HG03139 (cell line): ENCODE results near the gene PRR23C.
"Not testable (repeated sequence)": the region's sequence is repeated elsewhere in the genome, so short reads cannot be mapped to it uniquely, and the experiment has no call there.

Experiments
- ATAC-seq: cut with Tn5 transposase; IDR thresholded peaks from one replicate; pipeline ENCODE4 v1.9.1; 2021; ENCODE audit not compliant: unreplicated experiment

The PRR23C gene

DNA sequence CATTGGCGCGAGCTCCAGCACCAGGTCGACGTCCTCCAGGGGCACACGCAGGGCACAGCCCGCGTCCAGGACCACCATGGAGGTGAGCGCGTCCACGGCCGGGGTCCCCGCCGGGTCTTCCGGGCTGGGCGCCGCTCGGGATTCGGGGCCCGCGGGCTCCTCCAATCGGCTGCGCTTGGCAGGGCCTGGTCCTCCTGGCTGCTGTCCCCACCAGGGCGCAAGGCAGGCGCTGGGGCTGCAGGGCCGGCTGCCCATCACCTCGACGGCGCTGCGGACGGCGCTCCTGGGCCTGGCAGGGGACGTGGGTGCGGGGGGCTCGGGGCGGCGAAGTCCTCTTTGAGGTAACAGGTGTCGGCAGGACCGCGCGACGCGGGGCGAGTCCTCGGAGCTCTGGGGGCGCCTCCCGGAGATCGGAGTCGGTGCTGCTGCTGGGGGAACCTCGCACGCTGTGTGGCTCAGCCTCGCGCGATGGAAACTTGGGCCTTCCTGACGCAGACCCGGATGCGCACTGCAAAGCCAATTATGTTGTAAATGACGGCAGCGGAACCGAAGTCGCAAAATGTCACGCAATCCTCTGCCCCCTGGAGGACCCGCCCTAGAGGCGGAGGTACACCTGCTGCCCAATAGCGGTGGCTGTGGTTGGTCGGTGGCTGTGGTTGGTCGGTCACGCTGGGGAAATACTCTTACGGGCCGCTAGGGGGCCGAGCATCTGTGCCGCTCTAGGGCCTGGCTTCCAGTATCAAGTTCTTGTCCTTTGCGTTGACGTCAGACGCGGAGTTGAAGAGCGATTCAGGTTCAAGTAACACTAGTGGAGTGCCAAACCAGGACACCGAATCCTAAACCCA lies at the start of gene PRR23C:
PRR23C (minus strand) TSS at position 527 of the 845 bp plus-strand sequence; CDS start at position 255, 272 bp downstream.
- ATAC-seq: no peak

DNA sequence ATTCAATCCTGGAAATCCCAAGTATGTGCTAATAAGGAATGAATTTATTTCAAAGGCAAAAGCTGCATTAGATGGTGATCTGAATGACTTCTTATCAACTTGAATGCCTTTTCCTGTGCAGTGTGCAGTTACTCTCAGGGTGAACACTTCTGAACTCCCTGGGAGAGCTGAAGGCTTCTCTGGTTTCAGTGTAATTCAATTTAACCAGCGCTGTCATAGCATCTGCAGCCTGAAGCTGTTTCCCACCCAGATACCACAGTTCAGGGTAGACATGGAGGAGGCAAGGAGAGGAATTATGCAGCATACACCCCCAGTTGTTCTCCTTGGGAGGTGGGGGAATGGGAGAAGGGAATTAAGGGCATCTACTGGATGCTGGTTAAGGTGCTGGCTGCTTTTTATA lies 49.1 kb upstream of the PRR23C start:
- ATAC-seq: no peak

DNA sequence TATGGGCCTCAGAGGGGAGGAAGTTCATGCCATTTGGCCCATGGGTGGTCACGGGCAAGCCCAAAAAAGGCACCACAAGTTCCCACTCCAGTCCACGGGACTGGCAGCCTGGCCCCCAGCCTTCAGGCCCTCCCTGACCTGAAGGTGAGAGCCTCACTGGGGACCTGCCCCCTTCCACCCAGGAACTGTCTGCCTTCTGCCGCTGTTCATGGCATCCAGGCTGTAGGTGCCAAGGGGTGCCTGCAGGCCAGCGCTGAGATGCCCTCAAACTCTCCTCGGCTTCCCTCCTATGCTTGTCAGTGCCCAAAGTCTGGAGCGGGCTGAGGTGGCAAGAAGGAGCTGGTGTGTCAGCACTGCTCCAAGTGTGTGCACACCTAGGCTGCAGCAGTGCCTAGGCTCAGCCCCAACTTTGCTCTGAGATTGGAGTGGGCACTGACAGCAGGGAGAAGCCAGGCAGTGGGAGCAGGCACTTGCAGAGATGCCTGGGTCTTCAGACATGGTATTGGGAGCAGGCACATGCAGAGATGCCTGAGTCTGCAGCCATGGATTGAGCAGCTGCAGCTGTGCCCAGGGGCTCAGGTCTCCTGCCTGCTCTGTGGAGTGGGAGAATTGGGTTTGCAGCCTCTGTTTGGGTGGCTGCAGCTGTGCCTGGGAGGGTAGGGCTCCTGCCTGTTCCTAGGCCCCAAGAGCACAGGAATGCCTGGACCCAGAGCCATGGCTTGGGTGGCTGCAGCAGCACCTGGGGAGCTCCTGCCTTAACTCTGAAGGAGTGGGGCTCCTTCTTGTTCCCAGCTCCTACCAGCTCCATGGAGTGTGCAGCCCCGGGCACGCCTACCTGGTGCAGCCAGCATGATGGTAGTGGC lies 44.0 kb upstream of the PRR23C start:
- no peak for ATAC-seq

DNA sequence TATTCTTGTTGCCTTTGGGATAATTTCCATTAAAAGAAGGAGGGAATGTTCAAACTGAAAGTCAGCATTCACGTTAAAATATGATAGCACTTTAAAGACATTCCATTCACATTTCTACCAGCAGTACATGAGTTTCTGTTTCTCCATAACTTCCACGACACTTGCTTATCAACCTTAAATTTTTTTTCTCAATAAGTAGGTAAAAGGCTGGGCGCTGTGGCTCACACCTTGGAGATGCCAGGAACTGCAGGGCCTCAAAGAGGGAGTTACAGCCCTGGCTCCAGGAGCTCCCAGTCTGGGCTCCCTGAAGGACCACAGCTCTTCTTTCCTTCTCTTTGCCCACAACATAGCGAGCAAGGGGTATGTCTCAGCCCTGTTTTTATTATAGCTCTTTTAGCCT lies 42.9 kb upstream of the PRR23C start:
- no peak for ATAC-seq

DNA sequence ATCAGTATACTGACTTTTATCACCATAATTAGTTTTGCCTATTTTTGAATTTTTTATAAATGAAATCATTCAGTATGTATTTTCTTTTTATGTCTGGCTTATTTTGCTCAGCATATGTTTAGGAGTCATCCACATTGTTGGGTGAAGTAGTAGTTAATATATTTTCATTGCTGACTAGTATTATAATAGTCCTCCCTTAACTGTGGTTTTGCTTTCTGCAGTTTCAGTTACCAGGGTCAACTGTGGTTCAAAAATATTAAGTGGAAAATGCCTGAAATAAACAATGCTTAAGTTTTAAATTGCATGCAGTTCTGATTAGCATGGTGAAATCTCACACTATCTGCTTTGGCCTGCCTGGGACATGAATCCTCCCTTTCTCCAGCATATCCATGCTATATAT lies 39.5 kb upstream of the PRR23C start:
- no peak for ATAC-seq

DNA sequence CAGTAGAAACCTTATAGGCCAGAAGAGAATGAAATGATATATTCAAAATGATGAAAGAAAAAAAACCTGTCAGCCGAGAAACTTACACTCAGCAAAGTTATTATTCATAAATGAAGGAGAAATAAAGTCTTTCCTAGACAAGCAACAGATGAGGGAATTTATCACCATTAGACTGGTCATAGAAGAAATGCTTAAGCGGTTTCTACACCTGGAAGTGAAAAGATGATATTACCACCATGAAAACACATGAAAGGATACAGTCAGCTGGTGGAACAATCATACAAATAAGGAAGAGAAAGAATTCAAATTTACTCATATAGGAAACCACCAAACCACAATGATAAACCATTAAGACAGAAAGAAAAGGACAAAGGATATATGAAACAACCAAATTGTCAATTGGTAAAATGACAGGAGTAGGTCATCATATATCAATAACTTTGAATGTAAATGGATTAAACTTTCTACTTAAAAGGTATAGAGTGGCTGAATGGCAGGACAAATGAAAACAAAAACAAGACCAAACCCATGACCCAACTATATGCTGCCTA lies 29.9 kb upstream of the PRR23C start:
- no peak for ATAC-seq

DNA sequence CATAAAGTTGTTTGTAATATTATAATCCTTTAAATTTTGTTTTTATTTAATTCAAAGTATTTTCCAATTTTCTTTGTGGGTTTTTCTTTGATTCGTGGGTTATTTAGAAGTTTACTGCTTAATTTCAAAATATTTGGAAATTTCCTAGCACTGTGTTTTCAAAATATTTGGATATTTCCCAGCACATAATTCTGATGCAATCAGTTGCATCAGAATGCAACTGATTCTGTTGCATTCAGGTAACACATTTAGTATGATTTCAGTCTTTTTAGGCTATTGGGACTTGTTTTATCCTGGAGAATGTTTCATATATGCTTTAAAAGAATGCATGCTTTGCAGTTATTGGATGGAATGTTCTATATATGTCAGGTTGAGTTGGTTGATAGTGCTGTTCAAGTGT lies 18.2 kb upstream of the PRR23C start:
- no peak for ATAC-seq

DNA sequence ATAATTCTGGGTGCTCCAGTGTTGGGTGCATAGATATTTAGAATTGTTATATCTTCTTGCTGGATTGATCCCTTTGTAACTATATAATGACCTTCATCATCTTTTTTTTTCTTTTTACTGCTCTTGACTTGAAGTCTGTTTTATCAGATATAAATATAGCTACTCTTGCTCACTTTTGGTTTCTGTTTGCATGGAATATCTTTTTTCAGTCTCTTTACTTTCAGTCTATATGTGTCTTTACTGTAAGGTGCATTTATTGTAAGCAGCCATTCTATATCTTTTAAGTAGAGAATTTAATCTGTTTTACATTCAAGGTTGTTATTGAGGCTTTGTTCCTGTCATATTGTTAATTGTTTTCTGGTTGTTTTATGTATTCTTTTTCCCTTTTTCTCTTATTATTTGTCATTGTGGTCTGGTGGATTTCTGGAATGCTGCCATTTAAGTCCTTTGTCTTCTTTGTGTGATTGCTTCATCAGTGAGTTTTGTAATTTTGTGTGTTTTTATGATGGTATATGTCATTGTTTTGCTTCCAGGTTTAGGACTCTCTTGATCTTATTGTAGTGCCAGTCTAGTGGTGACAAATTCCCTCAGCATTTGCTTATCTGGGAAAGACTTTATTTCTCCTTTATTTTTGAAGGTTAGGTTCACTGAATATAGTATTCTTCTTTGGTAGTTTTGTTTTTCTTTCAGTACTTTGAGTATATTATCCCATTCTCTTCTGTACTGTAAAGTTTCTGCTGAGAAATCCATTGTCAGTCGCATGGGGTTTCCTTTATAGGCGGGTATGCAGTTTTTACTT lies 8.3 kb upstream of the PRR23C start:
- no peak for ATAC-seq

DNA sequence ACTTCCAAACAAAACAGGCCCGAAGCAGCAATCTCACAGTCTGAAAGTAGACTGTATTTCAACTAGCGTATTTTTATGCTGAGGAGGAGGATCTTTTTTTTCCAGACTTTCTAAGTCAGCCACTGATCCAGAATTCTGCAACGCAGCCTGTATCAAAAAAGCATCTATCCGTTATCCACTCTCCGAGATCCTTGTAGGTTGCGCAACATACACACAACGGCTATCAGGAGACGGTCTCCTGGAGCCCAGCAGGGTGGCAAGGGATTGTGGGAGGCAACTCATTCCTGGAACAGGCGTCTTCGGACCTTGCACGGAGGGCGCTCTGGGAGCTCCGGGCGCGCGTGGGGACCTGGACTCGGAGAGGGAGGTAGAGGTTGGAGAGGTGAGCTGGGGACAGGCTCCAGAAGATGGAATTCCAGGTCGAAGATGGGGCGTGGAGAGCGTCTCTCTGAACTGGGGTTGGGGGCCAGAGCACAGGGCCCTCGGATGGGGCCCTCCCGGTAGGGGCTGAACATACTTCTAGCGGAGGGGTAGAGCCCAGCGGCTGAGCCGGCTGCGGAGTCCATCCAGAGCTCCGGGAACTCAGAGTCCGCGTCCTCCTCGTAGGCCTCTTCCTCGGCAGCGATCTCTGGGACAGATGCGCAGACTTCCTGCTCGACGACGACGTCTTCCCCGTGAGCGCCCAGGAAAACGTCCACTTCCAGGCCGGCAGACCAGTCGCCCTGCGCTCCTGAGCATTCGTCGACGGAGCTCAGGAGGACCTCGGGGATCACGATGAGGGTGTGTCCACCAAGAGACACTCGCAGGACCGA lies 932 bp downstream of the PRR23C start:
- ATAC-seq: no peak

DNA sequence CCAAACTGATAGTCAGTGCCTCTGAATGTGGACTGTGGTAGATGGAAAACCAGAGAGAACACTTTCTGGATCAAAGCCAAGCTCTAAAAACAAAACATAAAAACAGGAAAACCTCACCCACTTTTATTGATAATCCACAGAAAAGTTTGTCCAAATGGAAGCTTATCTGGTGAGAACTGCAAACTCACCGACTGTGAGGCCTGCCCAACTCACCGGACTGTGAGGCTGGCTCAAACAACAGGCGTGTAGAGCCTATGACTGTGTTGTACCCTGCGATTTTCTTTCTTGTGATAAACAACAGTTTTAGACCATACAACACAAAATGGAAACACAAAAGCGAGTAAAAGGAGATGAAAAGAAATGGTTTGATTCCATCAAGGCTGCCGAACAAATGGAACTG lies 7.2 kb downstream of the PRR23C start:
- ATAC-seq: no peak

DNA sequence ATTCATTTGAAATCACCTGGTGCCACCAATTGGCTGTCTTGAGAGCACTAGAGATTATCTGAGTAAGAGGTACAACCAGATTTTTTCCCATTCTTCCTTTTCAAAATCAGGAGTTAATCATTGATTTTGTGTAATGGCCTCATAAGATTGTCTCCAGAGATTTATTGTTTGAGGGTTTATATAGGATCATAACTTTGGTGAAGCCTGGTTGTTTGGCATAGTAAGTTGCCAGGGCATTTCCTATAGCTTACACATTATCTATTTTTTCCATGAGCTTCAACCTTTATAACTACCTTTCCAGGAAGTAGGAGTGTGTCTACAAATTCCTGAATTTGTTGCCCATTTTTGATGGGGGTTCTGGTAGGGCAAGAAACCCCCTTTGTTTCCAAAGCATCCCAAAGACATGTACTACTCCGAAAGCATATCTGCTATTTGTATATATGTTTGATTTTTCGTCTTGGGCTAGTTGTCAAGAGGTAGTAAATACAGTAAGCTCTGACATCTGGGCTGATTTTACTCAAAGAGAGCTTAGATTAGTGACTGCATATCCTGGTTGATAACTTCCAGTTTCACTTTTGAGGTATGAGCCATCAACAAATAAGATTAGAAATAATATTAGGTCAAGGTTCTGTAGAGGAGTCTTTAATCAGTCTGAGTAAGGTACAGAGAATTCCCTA lies 12.2 kb downstream of the PRR23C start:
- no peak for ATAC-seq

DNA sequence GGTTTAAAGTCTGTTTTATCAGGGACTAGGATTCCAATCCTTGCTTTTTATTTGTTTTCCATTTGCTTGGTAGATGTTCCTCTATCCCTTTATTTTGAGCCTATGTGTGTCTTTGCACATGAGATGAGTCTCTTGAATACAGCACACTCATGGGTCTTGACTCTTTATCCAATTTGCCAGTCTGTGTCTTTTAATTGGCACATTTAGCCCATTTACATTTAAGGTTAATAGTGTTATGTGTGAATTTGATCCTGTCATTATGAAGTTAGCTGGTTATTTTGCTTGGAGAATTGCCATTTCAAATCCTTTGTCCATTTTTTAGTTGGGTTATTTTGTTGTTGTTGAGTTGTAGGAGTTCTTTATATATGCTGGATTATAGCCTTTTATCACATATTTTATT lies 14.1 kb downstream of the PRR23C start:
- ATAC-seq: not testable (repeated sequence)

DNA sequence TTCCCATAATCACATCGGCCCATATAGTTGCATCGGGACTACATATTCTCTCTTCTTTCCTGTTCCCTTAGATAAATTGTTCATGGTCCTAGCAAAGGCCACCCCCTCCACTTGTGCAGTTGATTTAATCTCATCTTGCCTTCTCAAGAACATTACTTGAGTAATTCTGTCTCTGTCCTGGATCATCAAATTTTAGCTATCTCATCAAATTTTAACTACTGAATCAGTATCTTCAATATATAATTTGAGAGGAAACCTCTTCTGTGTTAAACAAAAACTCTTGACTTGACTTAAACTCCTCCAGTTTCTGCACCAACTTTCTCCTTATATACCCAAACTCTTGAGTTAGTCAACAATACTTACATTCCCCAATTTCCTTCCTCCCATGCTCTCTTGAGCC lies 19.7 kb downstream of the PRR23C start:
- ATAC-seq: no peak

DNA sequence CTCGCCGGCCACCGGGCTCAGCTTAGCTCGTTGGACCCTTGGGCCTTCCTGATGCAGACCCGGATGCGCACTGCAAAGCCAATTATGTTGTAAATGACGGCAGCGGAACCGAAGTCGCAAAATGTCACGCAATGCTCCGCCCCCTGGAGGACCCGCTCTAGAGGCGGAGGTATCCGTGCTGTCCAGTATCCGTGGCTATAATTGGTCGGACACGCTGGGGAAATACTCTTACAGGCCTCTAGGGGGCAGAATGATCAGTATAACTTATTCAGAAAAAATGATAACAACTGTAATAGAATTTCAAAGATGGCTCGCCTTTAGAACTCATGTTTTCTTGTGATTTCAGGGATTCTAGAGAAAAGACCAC lies 23.8 kb downstream of the PRR23C start, which contains the start of gene PRR23B:
PRR23B (minus strand) TSS at position 59 of the 367 bp plus-strand sequence. CDS start 265 bp downstream, outside the sequence.
- ATAC-seq: no peak

DNA sequence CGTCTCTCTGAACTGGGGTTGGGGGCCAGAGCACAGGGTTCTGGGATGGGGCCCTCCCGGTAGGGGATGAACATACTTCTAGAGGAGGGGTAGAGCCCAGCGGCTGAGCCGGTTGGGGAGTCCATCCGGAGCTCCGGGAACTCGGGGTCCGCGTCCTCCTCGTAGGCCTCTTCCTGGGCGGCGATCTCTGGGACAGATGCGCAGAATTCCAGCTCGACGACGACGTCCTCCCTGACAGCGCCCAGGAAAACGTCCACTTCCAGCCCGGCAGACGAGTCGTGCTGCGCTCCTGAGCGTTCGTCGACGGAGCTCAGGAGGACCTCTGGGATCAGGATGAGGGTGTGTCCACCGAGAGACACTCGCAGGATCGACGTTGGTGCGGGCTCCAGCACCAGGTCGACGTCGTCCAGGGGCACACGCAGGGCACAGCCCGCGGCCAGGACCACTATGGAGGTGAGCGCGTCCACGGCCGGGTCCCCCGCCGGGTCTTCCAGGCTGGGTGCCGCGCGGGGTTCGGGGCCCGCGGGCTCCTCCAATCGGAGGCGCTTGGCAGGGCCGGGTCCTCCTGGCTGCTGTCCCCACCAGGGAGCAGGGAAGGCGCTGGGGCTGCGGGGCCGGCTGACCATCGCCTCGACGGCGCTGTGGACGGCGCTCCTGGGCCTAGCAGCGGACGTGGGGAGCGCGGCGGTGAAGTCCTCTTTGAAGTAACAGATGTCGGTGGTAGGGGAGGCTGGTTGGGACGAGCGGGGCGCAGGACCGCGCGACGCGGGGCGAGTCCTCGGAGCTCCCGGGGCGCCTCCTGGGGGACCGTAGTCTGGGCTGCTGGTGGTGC lies 24.4 kb downstream of the PRR23C start:
- no peak for ATAC-seq

DNA sequence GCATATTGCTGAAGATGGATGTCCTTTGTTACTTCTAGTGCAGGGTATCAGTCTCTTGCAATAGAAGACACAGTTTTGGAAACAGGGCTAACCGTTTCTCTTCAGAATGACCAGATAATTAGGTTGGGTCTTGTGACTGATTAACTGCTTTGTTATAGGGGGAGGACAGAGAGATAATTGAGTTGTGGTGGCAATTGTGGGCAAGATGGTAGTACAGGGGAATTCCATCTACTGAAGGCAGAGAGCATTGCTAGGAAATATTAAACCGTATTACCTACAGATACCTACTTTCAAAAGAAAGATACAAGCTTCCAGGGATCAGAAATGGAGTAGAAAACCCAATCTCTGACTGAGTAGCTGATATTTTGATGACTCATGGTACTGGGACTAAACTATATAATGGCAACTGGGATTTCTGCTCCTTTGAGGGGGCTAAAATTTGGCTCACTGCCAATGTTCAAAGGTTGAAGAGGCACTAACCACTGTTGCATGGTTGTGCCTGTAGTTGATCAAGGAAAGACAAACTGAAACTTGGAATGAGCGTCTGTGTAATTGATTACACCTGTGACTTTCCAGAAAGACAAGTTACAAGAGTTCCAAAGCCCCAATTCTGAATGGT lies 28.2 kb downstream of the PRR23C start:
- no peak for ATAC-seq

DNA sequence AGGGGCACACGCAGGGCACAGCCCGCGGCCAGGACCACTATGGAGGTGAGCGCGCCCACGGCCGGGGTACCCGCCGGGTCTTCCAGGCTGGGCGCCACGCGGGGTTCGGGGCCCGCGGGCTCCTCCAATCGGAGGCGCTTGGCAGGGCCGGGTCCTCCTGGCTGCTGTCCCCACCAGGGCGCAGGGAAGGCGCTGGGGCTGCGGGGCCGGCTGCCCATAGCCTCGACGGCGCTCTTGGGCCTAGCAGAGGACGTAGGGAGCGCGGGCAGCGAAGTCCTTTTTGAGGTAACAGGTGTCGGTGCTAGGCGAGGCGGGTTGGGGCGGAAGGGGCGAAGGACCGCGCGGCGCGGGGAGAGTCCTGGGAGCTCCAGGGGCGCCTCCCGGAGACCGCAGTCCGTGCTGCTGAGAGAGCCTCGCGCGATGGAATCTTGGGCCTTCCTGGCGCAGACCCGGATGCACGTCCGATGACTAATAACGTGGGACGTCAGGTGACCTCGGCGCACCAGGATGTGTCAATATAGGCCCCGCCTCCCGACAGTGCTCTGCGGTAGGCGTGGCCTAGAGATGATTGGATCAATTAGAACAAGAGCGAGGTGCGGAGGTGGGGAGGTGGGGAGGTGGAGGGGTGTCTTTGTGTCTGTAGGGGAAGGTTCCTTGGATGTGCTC lies 38.5 kb downstream of the PRR23C start, which contains the start of gene PRR23A:
PRR23A (minus strand) TSS at position 218 of the 666 bp plus-strand sequence; CDS start at position 218, 0 bp downstream.
- no peak for ATAC-seq
